WTC11 (cell line): ENCODE measurements around the gene FLT1. TPM values are rescaled to one million over a fixed set of nuclear protein-coding genes. Genes with fewer than 3 reads are reported as not detected.

Experiments
- ATAC-seq: fragments of 200-7000 bp; cut with Tn5 transposase; 2 replicates; pipeline ENCODE4 v1.10.0; 2021; ENCODE audit warnings: mild to moderate bottlenecking, moderate library complexity
- CTCF ChIA-PET: fragments of 300-600 bp; sonication (Branson Sonifier 250); formaldehyde crosslinking; loops from one replicate; lab custom pipeline; 2021; ENCODE audit warnings: antibody characterized with exemption; lab: Charles Lee
- POLR2A ChIA-PET: fragments of 350-600 bp; sonication (Branson Sonifier 250); formaldehyde crosslinking; loops from one replicate; lab custom pipeline; 2021; ENCODE audit warnings: antibody characterized with exemption; lab: Charles Lee
- DNase-seq: peaks from one replicate; pipeline ENCODE4 v3.0.0; 2021; ENCODE audit warnings: low spot score
- H3K27ac Mint-ChIP-seq: 2 replicates; pipeline ENCODE4 v1.8.0; 2021; ENCODE audit warnings: mixed read lengths
- H3K27me3 Mint-ChIP-seq: 2 replicates; pipeline ENCODE4 v1.8.0; 2021; ENCODE audit warnings: low read depth, mild to moderate bottlenecking, moderate library complexity, mixed read lengths
- H3K36me3 Mint-ChIP-seq: 2 replicates; pipeline ENCODE4 v1.8.0; 2021; ENCODE audit warnings: mixed read lengths
- H3K4me1 Mint-ChIP-seq: 2 replicates; pipeline ENCODE4 v1.8.0; 2022; ENCODE audit warnings: mixed read lengths
- H3K4me3 Mint-ChIP-seq: 2 replicates; pipeline ENCODE4 v1.8.0; 2021; ENCODE audit warnings: mild to moderate bottlenecking, moderate library complexity, mixed read lengths
- H3K9me3 Mint-ChIP-seq: 2 replicates; pipeline ENCODE4 v1.8.0; 2021; ENCODE audit warnings: mixed read lengths
- CREB1 ChIP-seq: sonication (generic); formaldehyde crosslinking; IDR thresholded peaks from 2 replicates; pipeline ENCODE4 v1.8.0; 2023; ENCODE audit warnings: mild to moderate bottlenecking, missing genetic modification reagents
- E2F1 ChIP-seq: sonication (generic); formaldehyde crosslinking; IDR thresholded peaks from 2 replicates; pipeline ENCODE4 v1.8.0; 2022; ENCODE audit warnings: mild to moderate bottlenecking, missing genetic modification reagents
- ELF4 ChIP-seq: sonication (generic); formaldehyde crosslinking; IDR thresholded peaks from 2 replicates; pipeline ENCODE4 v1.8.1; 2022; ENCODE audit warnings: low read depth, mild to moderate bottlenecking, moderate library complexity, missing genetic modification reagents
- ESRRA ChIP-seq: sonication (generic); formaldehyde crosslinking; IDR thresholded peaks from 2 replicates; pipeline ENCODE4 v1.8.1; 2022; ENCODE audit warnings: mild to moderate bottlenecking, missing genetic modification reagents, borderline replicate concordance
- GABPB1 ChIP-seq: sonication (generic); formaldehyde crosslinking; IDR thresholded peaks from 2 replicates; pipeline ENCODE4 v1.8.1; 2023; ENCODE audit warnings: mild to moderate bottlenecking, missing genetic modification reagents
- IRF1 ChIP-seq: sonication (generic); formaldehyde crosslinking; IDR thresholded peaks from 2 replicates; pipeline ENCODE4 v1.8.0; 2023; ENCODE audit warnings: missing genetic modification reagents
- JAZF1 ChIP-seq: fragments of 250-450 bp; sonication (Bioruptor Pico); IDR thresholded peaks from 2 replicates; pipeline ENCODE4 v1.9.0; 2021; ENCODE audit warnings: moderate library complexity, mild to moderate bottlenecking, inconsistent platforms
- JUN ChIP-seq: sonication (generic); formaldehyde crosslinking; IDR thresholded peaks from 2 replicates; pipeline ENCODE4 v1.8.0; 2023; ENCODE audit warnings: mild to moderate bottlenecking, missing genetic modification reagents
- NFATC4 ChIP-seq: fragments of 250-450 bp; sonication (Bioruptor Pico); IDR thresholded peaks from 2 replicates; pipeline ENCODE4 v1.9.0; 2021; ENCODE audit warnings: mild to moderate bottlenecking
- NFYB ChIP-seq: sonication (generic); formaldehyde crosslinking; conservative IDR thresholded peaks from 2 replicates; pipeline ENCODE4 v1.8.0; 2022; ENCODE audit warnings: low read depth, missing genetic modification reagents
- NR1H2 ChIP-seq: sonication (generic); formaldehyde crosslinking; IDR thresholded peaks from 2 replicates; pipeline ENCODE4 v1.9.0; 2021; ENCODE audit warnings: mild to moderate bottlenecking, moderate library complexity, missing genetic modification reagents
- PRRX2 ChIP-seq: fragments of 250-450 bp; sonication (Bioruptor Pico); IDR thresholded peaks from 2 replicates; pipeline ENCODE4 v1.8.0; 2021; ENCODE audit warnings: mild to moderate bottlenecking
- RELA ChIP-seq: sonication (generic); formaldehyde crosslinking; IDR thresholded peaks from 2 replicates; pipeline ENCODE4 v1.8.1; 2022; ENCODE audit warnings: missing genetic modification reagents, mild to moderate bottlenecking, borderline replicate concordance
- SMAD4 ChIP-seq: sonication (generic); formaldehyde crosslinking; IDR thresholded peaks from 2 replicates; pipeline ENCODE4 v1.8.0; 2022; ENCODE audit warnings: mild to moderate bottlenecking, missing genetic modification reagents
- TCF7 ChIP-seq: sonication (generic); formaldehyde crosslinking; IDR thresholded peaks from 2 replicates; pipeline ENCODE4 v1.8.0; 2022; ENCODE audit warnings: mild to moderate bottlenecking, low read depth, missing genetic modification reagents, moderate library complexity
- ZNF138 ChIP-seq: sonication (generic); formaldehyde crosslinking; conservative IDR thresholded peaks from 2 replicates; pipeline ENCODE4 v1.8.1; 2022; ENCODE audit warnings: mild to moderate bottlenecking, moderate library complexity, missing genetic modification reagents
- ZNF416 ChIP-seq: fragments of 250-450 bp; sonication (Bioruptor Pico); IDR thresholded peaks from 2 replicates; pipeline ENCODE4 v1.9.0; 2021; ENCODE audit warnings: mild to moderate bottlenecking, inconsistent platforms
- ZNF423 ChIP-seq: fragments of 250-450 bp; sonication (Bioruptor Pico); IDR thresholded peaks from 2 replicates; pipeline ENCODE4 v2.1.2; 2022; ENCODE audit warnings: mild to moderate bottlenecking, moderate library complexity
- total RNA-seq: library from RNA; stranded (reverse); gene quantifications from 3 replicates; pipeline ENCODE4 v1.2.3, GENCODE V29; 2021

FLT1 gene
- total RNA-seq, 1 experiment from 2014 or later: 66.3 TPM

- TF ChIP-seq TCF7 (CRISPR knock-in tag) (no peak), IRF1 (CRISPR knock-in tag) (no peak)
Observed at GRCh38 chr13:28479005-28479404, 15.9 kb downstream of the FLT1 start (continued).

GRCh38 chr13:28478127-28478526 lies 16.8 kb downstream of the FLT1 start:
- Mint-ChIP-seq H3K36me3 (peaks cover 13% of the 10 kb centered on the region), H3K4me1 (peaks cover 63% of the 10 kb centered on the region), H3K4me3 (no peak overlapping the region), H3K9me3 (peaks cover 4% of the 10 kb centered on the region), H3K27ac (peak overlapping the region; percentile 46; the same call in 1 of the 2 replicates), H3K27me3 (no peaks in the 10 kb centered on the region)
- ChIA-PET CTCF (no interaction called here), POLR2A (no interaction called here)
- DNase-seq: no peak
- no peak for ATAC-seq
- TF ChIP-seq ESRRA (CRISPR knock-in tag) (no peak), NR1H2 (CRISPR knock-in tag) (no peak), NFYB (CRISPR knock-in tag) (no peak)

GRCh38 chr13:28477709-28477973 lies 17.3 kb downstream of the FLT1 start:
- peaks cover 63% of the 10 kb centered on the region for H3K4me1 Mint-ChIP-seq
- peak overlapping the region; percentile 75; the same call in 1 of the 2 replicates for H3K27ac Mint-ChIP-seq
- peaks cover 9% of the 10 kb centered on the region for H3K9me3 Mint-ChIP-seq
- ChIA-PET POLR2A (no interaction called here), CTCF (no interaction called here)
- peaks cover 18% of the 10 kb centered on the region for H3K36me3 Mint-ChIP-seq
- no peak overlapping the region for H3K4me3 Mint-ChIP-seq
- ATAC-seq (no peak), DNase-seq (no peak)
- TF ChIP-seq GABPB1 (CRISPR knock-in tag): no peak
- no peak for TF ChIP-seq E2F1 (CRISPR knock-in tag)
- no peak for TF ChIP-seq ZNF423
- no peak for TF ChIP-seq NFATC4 (CRISPR knock-in tag)
- TF ChIP-seq ZNF138 (CRISPR knock-in tag): no peak
- no peaks in the 10 kb centered on the region for H3K27me3 Mint-ChIP-seq

GRCh38 chr13:28476919-28477708 lies 17.8 kb downstream of the FLT1 start:
- no peak for TF ChIP-seq NFYB (CRISPR knock-in tag)
- DNase-seq: no peak
- ChIA-PET CTCF (no interaction called here), POLR2A (no interaction called here)
- H3K9me3 Mint-ChIP-seq: peaks cover 11% of the 10 kb centered on the region
- H3K36me3 Mint-ChIP-seq: peaks cover 19% of the 10 kb centered on the region
- H3K27me3 Mint-ChIP-seq: no peaks in the 10 kb centered on the region
- ATAC-seq: no peak
- peaks cover 65% of the 10 kb centered on the region for H3K4me1 Mint-ChIP-seq
- peak overlapping the region; percentile 75 for H3K27ac Mint-ChIP-seq
- H3K4me3 Mint-ChIP-seq: no peak overlapping the region

- Mint-ChIP-seq H3K36me3 (peaks cover 21% of the 10 kb centered on the region), H3K9me3 (peaks cover 11% of the 10 kb centered on the region), H3K4me1 (peaks cover 68% of the 10 kb centered on the region), H3K27ac (peak overlapping the region; percentile 30; the same call in 1 of the 2 replicates), H3K27me3 (no peaks in the 10 kb centered on the region), H3K4me3 (no peak overlapping the region)
- no peak for TF ChIP-seq CREB1 (CRISPR knock-in tag)
- no peak for TF ChIP-seq SMAD4
- no peak for TF ChIP-seq ZNF423
- TF ChIP-seq ELF4 (CRISPR knock-in tag): no peak
- no peak for TF ChIP-seq JAZF1 (CRISPR knock-in tag)
- no peak for TF ChIP-seq ZNF416 (CRISPR knock-in tag)
- TF ChIP-seq ESRRA (CRISPR knock-in tag): no peak
- no peak for TF ChIP-seq PRRX2 (CRISPR knock-in tag)
- TF ChIP-seq JUN (CRISPR knock-in tag): no peak
- TF ChIP-seq RELA (CRISPR knock-in tag): no peak
- DNase-seq (no peak), ATAC-seq (no peak)
- POLR2A ChIA-PET: interaction anchor here (0.6 kb wide), 1 partner anchor 18 kb away, joined by 3 read pairs; no protein-coding TSS in a partner anchor
- CTCF ChIA-PET: no interaction called here
Observed at GRCh38 chr13:28475916-28476725, 18.8 kb downstream of the FLT1 start.
